ENCODE measurements around the gene ARRDC2.

GRCh38 chr19:17982430-17982829, 25.5 kb upstream of the ARRDC2 start:
- TF ChIP-seq SP1 (IDR thresholded peaks at IDR 0.05) = no peak
- no peak for TF ChIP-seq PKNOX1 (IDR thresholded peaks at IDR 0.05)
- TF ChIP-seq ZNF384 (IDR thresholded peaks at IDR 0.05) = no peak
- no peak for TF ChIP-seq TARDBP (IDR thresholded peaks at IDR 0.05)
- TF ChIP-seq HDGF (IDR thresholded peaks at IDR 0.05; ENCODE audit: borderline replicate concordance) = no peak
- no peak for TF ChIP-seq ARNT (IDR thresholded peaks at IDR 0.05)

Data from HEK293T (cell line).